ENCODE results near the gene INS. TPM values are rescaled to one million over a fixed set of nuclear protein-coding genes. Genes with fewer than 3 reads are reported as not detected.
A peak's percentile ranks its signal among the peaks of the same experiment; 100 is the strongest.

INS gene
- total RNA-seq, 4 donors from 2014 or later, result not detected

- intact Hi-C loops (cut with DNase I), result no loop called here
- Histone ChIP-seq H3K27ac (peak overlapping the region in 2 of 4 donors; percentile 42 to 49), H3K9me3 (no peaks in the 10 kb centered on the region), H3K4me3 (peak overlapping the region in 3 of 4 donors; percentile 28 to 65 (median 42)), H3K36me3 (no peaks in the 10 kb centered on the region), H3K27me3 (peaks cover 27 to 100% (median 35%) of the 10 kb centered on the region in 4 donors), H3K4me1 (peaks cover 6 to 50% (median 30%) of the 10 kb centered on the region in 3 donors)
- WGBS, 2 donors, result 0% methylated on average over 1 of the region's 44 CpGs; no CpG with 5 or more reads in 1 of the 2 donors
- TF ChIP-seq POLR2A (IDR thresholded peaks at IDR 0.05) (no peak), CTCF (IDR thresholded peaks at IDR 0.05) (no peak)
- no peak for DNase-seq
Measured at GRCh38 chr11:2138068-2138430, 23.0 kb downstream of the INS start.

- no peak for DNase-seq
- 0 to 8% methylated on average over 5 to 11 of the region's 50 CpGs for WGBS, 2 donors
- H3K9me3 ChIP-seq, result no peaks in the 10 kb centered on the region
- no peak for TF ChIP-seq CTCF (IDR thresholded peaks at IDR 0.05)
- no peak for TF ChIP-seq POLR2A (IDR thresholded peaks at IDR 0.05)
- H3K27me3 ChIP-seq, result peaks cover 27 to 100% (median 29%) of the 10 kb centered on the region in 4 donors
- intact Hi-C loops (cut with DNase I), result no loop called here
- H3K4me3 ChIP-seq, result peak overlapping the region in 3 of 4 donors; percentile 28 to 65 (median 42)
- peaks cover 6 to 44% (median 30%) of the 10 kb centered on the region in 3 donors for H3K4me1 ChIP-seq
- no peaks in the 10 kb centered on the region for H3K36me3 ChIP-seq
- H3K27ac ChIP-seq, result peak overlapping the region in 2 of 4 donors; percentile 42 to 49
Measured at GRCh38 chr11:2137202-2138067, 23.6 kb downstream of the INS start.

GRCh38 chr11:2136952-2137201, 24.1 kb downstream of the INS start:
- no peak for TF ChIP-seq CTCF (IDR thresholded peaks at IDR 0.05)
- Histone ChIP-seq H3K4me1 (peaks cover 6 to 43% (median 30%) of the 10 kb centered on the region in 3 donors), H3K27me3 (peaks cover 27 to 100% (median 27%) of the 10 kb centered on the region in 4 donors), H3K27ac (no peak overlapping the region), H3K36me3 (no peaks in the 10 kb centered on the region), H3K4me3 (peak overlapping the region in 3 of 4 donors; percentile 2 to 65 (median 42)), H3K9me3 (no peaks in the 10 kb centered on the region)
- DNase-seq, result no peak
- WGBS, 2 donors, result 13 to 33% methylated on average over 8 of the region's 8 CpGs
- intact Hi-C loops (cut with DNase I), result no loop called here

GRCh38 chr11:2136209-2136951, 24.6 kb downstream of the INS start:
- no peaks in the 10 kb centered on the region for H3K9me3 ChIP-seq
- TF ChIP-seq CTCF (IDR thresholded peaks at IDR 0.05) (no peak), POLR2A (IDR thresholded peaks at IDR 0.05) (no peak)
- peaks cover 22 to 100% (median 25%) of the 10 kb centered on the region in 4 donors for H3K27me3 ChIP-seq
- H3K4me3 ChIP-seq, result peak overlapping the region in 3 of 4 donors; percentile 2 to 65 (median 42)
- 53 to 62% methylated on average over 4 to 7 of the region's 24 CpGs for WGBS, 2 donors
- DNase-seq, result no peak
- peaks cover 6 to 43% (median 30%) of the 10 kb centered on the region in 3 donors for H3K4me1 ChIP-seq
- no peak overlapping the region for H3K27ac ChIP-seq
- H3K36me3 ChIP-seq, result no peaks in the 10 kb centered on the region
- intact Hi-C loops (cut with DNase I), result no loop called here

- Histone ChIP-seq H3K27ac (no peak overlapping the region), H3K27me3 (peaks cover 16 to 100% (median 20%) of the 10 kb centered on the region in 4 donors), H3K4me3 (no peak overlapping the region), H3K9me3 (no peaks in the 10 kb centered on the region), H3K36me3 (no peaks in the 10 kb centered on the region), H3K4me1 (peaks cover 6 to 40% (median 30%) of the 10 kb centered on the region in 3 donors)
- intact Hi-C loops (cut with DNase I), result no loop called here
- no peak for TF ChIP-seq CTCF (IDR thresholded peaks at IDR 0.05)
- no peak for TF ChIP-seq POLR2A (IDR thresholded peaks at IDR 0.05)
- 67 to 76% methylated on average over 5 to 13 of the region's 14 CpGs for WGBS, 2 donors
- DNase-seq, result no peak
Measured at GRCh38 chr11:2135648-2136201, 25.3 kb downstream of the INS start.

Measured in esophagus squamous epithelium (tissue), 5 donors.